SK-N-SH treated with all-trans-retinoic acid at 6 μM for 48 hours (cell line): ENCODE results near the gene NAA20.

Source experiments
- ATAC-seq: fragments of 200-7000 bp; cut with Tn5 transposase; 3 replicates; pipeline ENCODE4 v1.9.1; 2020; ENCODE audit warnings: mild to moderate bottlenecking, moderate library complexity
- ARNTL ChIP-seq: fragments of 450-650 bp; formaldehyde crosslinking; IDR thresholded peaks from 2 replicates; pipeline ENCODE4 v1.5.0; 2020; ENCODE audit warnings: low read depth, mild to moderate bottlenecking, moderate library complexity, borderline replicate concordance
- BACH2 ChIP-seq: fragments of 250-450 bp; sonication (Bioruptor Pico); IDR thresholded peaks from 2 replicates; pipeline ENCODE4 v1.9.0; 2021; ENCODE audit warnings: mild to moderate bottlenecking, borderline replicate concordance
- ESRRG ChIP-seq: fragments of 250-450 bp; sonication (Bioruptor Pico); IDR thresholded peaks from 2 replicates; pipeline ENCODE4 v1.6.1; 2021; ENCODE audit warnings: mild to moderate bottlenecking
- GLIS3 ChIP-seq: fragments of 250-450 bp; sonication (Bioruptor Pico); IDR thresholded peaks from 2 replicates; pipeline ENCODE4 v1.5.0; 2020; ENCODE audit warnings: mild to moderate bottlenecking, moderate library complexity
- ISL1 ChIP-seq: fragments of 250-450 bp; sonication (Bioruptor Pico); IDR thresholded peaks from 2 replicates; pipeline ENCODE4 v2.1.2; 2022; ENCODE audit warnings: mild to moderate bottlenecking, moderate library complexity
- OSR1 ChIP-seq: fragments of 250-450 bp; sonication (Bioruptor Pico); IDR thresholded peaks from 2 replicates; pipeline ENCODE4 v1.8.0; 2022; ENCODE audit warnings: moderate library complexity, mild to moderate bottlenecking, inconsistent platforms
- PATZ1 ChIP-seq: fragments of 250-450 bp; sonication (Bioruptor Pico); IDR thresholded peaks from 2 replicates; pipeline ENCODE4 v1.8.0; 2020; ENCODE audit warnings: mild to moderate bottlenecking, moderate library complexity, borderline replicate concordance
- PPARA ChIP-seq: fragments of 250-450 bp; sonication (Bioruptor Pico); IDR thresholded peaks from 2 replicates; pipeline ENCODE4 v1.5.0; 2020; ENCODE audit warnings: mild to moderate bottlenecking, borderline replicate concordance
- RARB ChIP-seq: fragments of 250-450 bp; sonication (Bioruptor Pico); IDR thresholded peaks from 2 replicates; pipeline ENCODE4 v1.8.0; 2021; ENCODE audit warnings: mild to moderate bottlenecking, moderate library complexity
- SNAI2 ChIP-seq: fragments of 250-450 bp; sonication (Bioruptor Pico); IDR thresholded peaks from 2 replicates; pipeline ENCODE4 v1.5.0; 2020; ENCODE audit warnings: mild to moderate bottlenecking, moderate library complexity
- TCF4 ChIP-seq: fragments of 250-450 bp; sonication (Bioruptor Pico); IDR thresholded peaks from 2 replicates; pipeline ENCODE4 v1.8.0; 2021; ENCODE audit warnings: mild to moderate bottlenecking, moderate library complexity, borderline replicate concordance
- TOX ChIP-seq: fragments of 250-450 bp; sonication (Bioruptor Pico); IDR thresholded peaks from 2 replicates; pipeline ENCODE4 v1.8.0; 2021; ENCODE audit warnings: mild to moderate bottlenecking, moderate library complexity, borderline replicate concordance
- ZC3H10 ChIP-seq: fragments of 250-450 bp; sonication (Bioruptor Pico); IDR thresholded peaks from 2 replicates; pipeline ENCODE4 v1.5.1; 2021; ENCODE audit warnings: mild to moderate bottlenecking, moderate library complexity
- ZFP3 ChIP-seq: fragments of 250-450 bp; sonication (Bioruptor Pico); IDR thresholded peaks from 2 replicates; pipeline ENCODE4 v1.5.0; 2020; ENCODE audit warnings: mild to moderate bottlenecking, moderate library complexity
- ZFP30 ChIP-seq: fragments of 450-650 bp; formaldehyde crosslinking; IDR thresholded peaks from 2 replicates; pipeline ENCODE4 v1.5.0; 2022; ENCODE audit warnings: mild to moderate bottlenecking, moderate library complexity
- ZNF565 ChIP-seq: fragments of 450-650 bp; formaldehyde crosslinking; conservative IDR thresholded peaks from 2 replicates; pipeline ENCODE4 v1.5.0; 2020; ENCODE audit warnings: low read depth, mild to moderate bottlenecking, moderate library complexity
- ZNF70 ChIP-seq: fragments of 450-650 bp; formaldehyde crosslinking; IDR thresholded peaks from 2 replicates; pipeline ENCODE4 v1.5.0; 2020; ENCODE audit warnings: mild to moderate bottlenecking, moderate library complexity
- ZNF8 ChIP-seq: fragments of 450-650 bp; formaldehyde crosslinking; IDR thresholded peaks from 2 replicates; pipeline ENCODE4 v1.5.0; 2020; ENCODE audit warnings: mild to moderate bottlenecking, moderate library complexity
- TF ChIP-seq, protein P1 (sequence below): fragments of 250-450 bp; sonication (Bioruptor Pico); IDR thresholded peaks from 2 replicates; pipeline ENCODE4 v1.5.1; 2020; ENCODE audit warnings: low read depth, mild to moderate bottlenecking, moderate library complexity
- TF ChIP-seq, protein P2 (sequence below): fragments of 250-450 bp; sonication (Bioruptor Pico); IDR thresholded peaks from 2 replicates; pipeline ENCODE4 v1.5.0; 2020; ENCODE audit warnings: mild to moderate bottlenecking, moderate library complexity
- TF ChIP-seq, protein P3 (sequence below): fragments of 250-450 bp; sonication (Bioruptor Pico); IDR thresholded peaks from 2 replicates; pipeline ENCODE4 v1.5.1; 2021; ENCODE audit warnings: mild to moderate bottlenecking, moderate library complexity

Gene NAA20

DNA sequence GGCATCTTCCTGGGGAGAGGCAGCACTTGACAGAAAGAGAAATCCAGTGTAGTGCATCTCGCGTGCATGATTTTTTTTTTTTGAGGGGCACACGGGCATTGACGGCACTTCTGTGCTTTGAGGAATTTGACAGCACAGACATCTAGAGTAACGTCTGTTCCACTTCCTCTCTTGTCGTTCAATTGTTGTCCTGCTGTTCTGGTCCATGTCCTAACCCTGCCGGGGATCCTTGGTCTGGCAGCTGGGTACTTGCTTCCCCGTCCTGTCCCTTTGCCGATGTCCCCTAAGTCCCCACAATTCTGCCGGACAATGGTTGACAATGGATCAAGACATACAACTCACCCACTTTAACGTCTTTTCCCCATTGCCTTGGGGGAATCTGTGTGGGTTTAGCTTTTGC is 46.0 kb upstream of the NAA20 start (continued):
- TF ChIP-seq ARNTL (CRISPR knock-in tag), result no peak
- TF ChIP-seq RARB (CRISPR knock-in tag), result no peak
- TF ChIP-seq ZNF8 (CRISPR knock-in tag), result no peak
- TF ChIP-seq ZNF565 (CRISPR knock-in tag), result no peak
- no peak for TF ChIP-seq ZC3H10 (CRISPR knock-in tag)
- TF ChIP-seq, all 23 proteins: peak for 0

DNA sequence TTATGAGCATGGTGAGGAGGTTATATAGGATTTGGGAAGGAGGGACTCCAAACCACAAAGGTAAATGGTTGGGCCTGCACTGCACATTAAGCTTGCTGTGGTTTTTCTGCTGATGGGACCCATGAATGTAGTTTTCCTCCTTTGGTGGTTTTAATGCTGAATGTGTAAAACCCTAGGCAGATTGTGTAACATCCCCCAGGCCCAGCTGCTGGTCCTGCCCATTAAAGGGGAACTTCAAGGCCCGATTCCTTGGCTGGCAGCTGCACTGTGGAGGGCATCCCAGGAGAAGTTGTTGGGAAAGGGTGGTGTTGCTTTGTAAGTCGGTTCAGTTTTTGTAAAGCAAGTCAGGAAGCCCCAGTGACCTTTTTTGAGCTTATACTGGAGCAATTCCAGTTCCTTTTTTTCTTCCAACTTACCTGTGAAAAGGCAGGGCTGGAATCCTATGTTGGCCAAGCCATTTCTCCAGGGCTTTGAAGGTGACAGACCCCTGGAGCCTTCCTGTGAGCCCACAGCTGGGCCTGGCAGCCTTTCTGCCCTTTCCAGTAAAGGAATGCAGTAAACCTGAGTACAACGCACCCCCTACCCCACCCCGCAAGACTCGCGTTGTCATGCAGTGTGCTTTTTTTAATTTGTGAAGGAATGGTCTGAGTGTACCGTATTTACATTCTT is 43.1 kb upstream of the NAA20 start:
- ATAC-seq, result no peak
- no peak for TF ChIP-seq PPARA (CRISPR knock-in tag)
- no peak for TF ChIP-seq TCF4
- TF ChIP-seq SNAI2, result no peak
- no peak for TF ChIP-seq ZFP30
- no peak for TF ChIP-seq GLIS3
- TF ChIP-seq ESRRG, result no peak
- no peak for TF ChIP-seq OSR1 (CRISPR knock-in tag)
- no peak for TF ChIP-seq BACH2 (CRISPR knock-in tag)
- no peak for TF ChIP-seq ZFP3
- TF ChIP-seq ARNTL (CRISPR knock-in tag), result no peak
- TF ChIP-seq, protein P1, sequence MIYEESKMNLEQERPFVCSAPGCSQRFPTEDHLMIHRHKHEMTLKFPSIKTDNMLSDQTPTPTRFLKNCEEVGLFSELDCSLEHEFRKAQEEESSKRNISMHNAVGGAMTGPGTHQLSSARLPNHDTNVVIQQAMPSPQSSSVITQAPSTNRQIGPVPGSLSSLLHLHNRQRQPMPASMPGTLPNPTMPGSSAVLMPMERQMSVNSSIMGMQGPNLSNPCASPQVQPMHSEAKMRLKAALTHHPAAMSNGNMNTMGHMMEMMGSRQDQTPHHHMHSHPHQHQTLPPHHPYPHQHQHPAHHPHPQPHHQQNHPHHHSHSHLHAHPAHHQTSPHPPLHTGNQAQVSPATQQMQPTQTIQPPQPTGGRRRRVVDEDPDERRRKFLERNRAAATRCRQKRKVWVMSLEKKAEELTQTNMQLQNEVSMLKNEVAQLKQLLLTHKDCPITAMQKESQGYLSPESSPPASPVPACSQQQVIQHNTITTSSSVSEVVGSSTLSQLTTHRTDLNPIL (CRISPR knock-in tag), result no peak
- no peak for TF ChIP-seq ZNF565 (CRISPR knock-in tag)
- TF ChIP-seq TOX, result no peak

GRCh38 chr20:19974630-19975435 is 42.3 kb upstream of the NAA20 start:
- TF ChIP-seq BACH2 (CRISPR knock-in tag) (no peak), ZNF8 (CRISPR knock-in tag) (no peak), GLIS3 (no peak), PPARA (CRISPR knock-in tag) (no peak), OSR1 (CRISPR knock-in tag) (no peak), PATZ1 (no peak), ZC3H10 (CRISPR knock-in tag) (no peak), ARNTL (CRISPR knock-in tag) (no peak)
- TF ChIP-seq, protein P2, sequence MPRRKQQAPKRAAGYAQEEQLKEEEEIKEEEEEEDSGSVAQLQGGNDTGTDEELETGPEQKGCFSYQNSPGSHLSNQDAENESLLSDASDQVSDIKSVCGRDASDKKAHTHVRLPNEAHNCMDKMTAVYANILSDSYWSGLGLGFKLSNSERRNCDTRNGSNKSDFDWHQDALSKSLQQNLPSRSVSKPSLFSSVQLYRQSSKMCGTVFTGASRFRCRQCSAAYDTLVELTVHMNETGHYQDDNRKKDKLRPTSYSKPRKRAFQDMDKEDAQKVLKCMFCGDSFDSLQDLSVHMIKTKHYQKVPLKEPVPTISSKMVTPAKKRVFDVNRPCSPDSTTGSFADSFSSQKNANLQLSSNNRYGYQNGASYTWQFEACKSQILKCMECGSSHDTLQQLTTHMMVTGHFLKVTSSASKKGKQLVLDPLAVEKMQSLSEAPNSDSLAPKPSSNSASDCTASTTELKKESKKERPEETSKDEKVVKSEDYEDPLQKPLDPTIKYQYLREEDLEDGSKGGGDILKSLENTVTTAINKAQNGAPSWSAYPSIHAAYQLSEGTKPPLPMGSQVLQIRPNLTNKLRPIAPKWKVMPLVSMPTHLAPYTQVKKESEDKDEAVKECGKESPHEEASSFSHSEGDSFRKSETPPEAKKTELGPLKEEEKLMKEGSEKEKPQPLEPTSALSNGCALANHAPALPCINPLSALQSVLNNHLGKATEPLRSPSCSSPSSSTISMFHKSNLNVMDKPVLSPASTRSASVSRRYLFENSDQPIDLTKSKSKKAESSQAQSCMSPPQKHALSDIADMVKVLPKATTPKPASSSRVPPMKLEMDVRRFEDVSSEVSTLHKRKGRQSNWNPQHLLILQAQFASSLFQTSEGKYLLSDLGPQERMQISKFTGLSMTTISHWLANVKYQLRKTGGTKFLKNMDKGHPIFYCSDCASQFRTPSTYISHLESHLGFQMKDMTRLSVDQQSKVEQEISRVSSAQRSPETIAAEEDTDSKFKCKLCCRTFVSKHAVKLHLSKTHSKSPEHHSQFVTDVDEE, result no peak
- TF ChIP-seq, protein P3, sequence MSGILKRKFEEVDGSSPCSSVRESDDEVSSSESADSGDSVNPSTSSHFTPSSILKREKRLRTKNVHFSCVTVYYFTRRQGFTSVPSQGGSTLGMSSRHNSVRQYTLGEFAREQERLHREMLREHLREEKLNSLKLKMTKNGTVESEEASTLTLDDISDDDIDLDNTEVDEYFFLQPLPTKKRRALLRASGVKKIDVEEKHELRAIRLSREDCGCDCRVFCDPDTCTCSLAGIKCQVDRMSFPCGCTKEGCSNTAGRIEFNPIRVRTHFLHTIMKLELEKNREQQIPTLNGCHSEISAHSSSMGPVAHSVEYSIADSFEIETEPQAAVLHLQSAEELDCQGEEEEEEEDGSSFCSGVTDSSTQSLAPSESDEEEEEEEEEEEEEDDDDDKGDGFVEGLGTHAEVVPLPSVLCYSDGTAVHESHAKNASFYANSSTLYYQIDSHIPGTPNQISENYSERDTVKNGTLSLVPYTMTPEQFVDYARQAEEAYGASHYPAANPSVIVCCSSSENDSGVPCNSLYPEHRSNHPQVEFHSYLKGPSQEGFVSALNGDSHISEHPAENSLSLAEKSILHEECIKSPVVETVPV (CRISPR knock-in tag), result no peak
- ATAC-seq, result peak; percentile 80

- ATAC-seq, result no peak
- no peak for TF ChIP-seq OSR1 (CRISPR knock-in tag)
- no peak for TF ChIP-seq ZNF565 (CRISPR knock-in tag)
- TF ChIP-seq TOX, result no peak
- TF ChIP-seq ISL1 (CRISPR knock-in tag), result no peak
- TF ChIP-seq, protein P1 (CRISPR knock-in tag), result no peak
- no peak for TF ChIP-seq ZC3H10 (CRISPR knock-in tag)
- no peak for TF ChIP-seq ARNTL (CRISPR knock-in tag)
- TF ChIP-seq BACH2 (CRISPR knock-in tag), result no peak
- no peak for TF ChIP-seq ZNF8 (CRISPR knock-in tag)
- TF ChIP-seq ZNF70 (CRISPR knock-in tag), result no peak
- no peak for TF ChIP-seq ZFP3
Measured at GRCh38 chr20:19975436-19975799, 41.7 kb upstream of the NAA20 start.
